Mesothelial cell of epicardium (in vitro differentiated cells): ENCODE results near the gene TTC14. TPM values are rescaled to one million over a fixed set of nuclear protein-coding genes. Genes with fewer than 3 reads are reported as not detected.
A peak's percentile ranks its signal among the peaks of the same experiment; 100 is the strongest.
"Not testable (repeated sequence)": the region's sequence is repeated elsewhere in the genome, so short reads cannot be mapped to it uniquely, and the experiment has no call there.

ENCODE experiments used
- DNase-seq, 2 experiments: peaks; one replicate each; pipeline ENCODE4 v3.0.0; 2021; ENCODE audit warnings: low spot score in 2 of 2; ENCODE audit not compliant: unreplicated experiment in 2 of 2
- H3K27ac Mint-ChIP-seq: 2 replicates; pipeline ENCODE4 v1.8.0; 2021; ENCODE audit warnings: mixed read lengths
- H3K27me3 Mint-ChIP-seq: 2 replicates; pipeline ENCODE4 v1.8.0; 2021; ENCODE audit warnings: low read depth, mixed read lengths
- H3K36me3 Mint-ChIP-seq: 2 replicates; pipeline ENCODE4 v1.8.0; 2021; ENCODE audit warnings: mixed read lengths
- H3K4me1 Mint-ChIP-seq: 2 replicates; pipeline ENCODE4 v1.8.0; 2021; ENCODE audit warnings: mixed read lengths
- H3K4me3 Mint-ChIP-seq: 2 replicates; pipeline ENCODE4 v1.8.0; 2021; ENCODE audit warnings: mild to moderate bottlenecking, moderate library complexity, mixed read lengths
- H3K9me3 Mint-ChIP-seq: 2 replicates; pipeline ENCODE4 v1.8.0; 2021; ENCODE audit warnings: mixed read lengths
- CTCF ChIP-seq: fragments of 200-600 bp; sonication (generic); IDR thresholded peaks from one replicate; pipeline ENCODE4 v1.5.0; 2021; ENCODE audit warnings: antibody characterized with exemption; ENCODE audit not compliant: unreplicated experiment
- total RNA-seq: library from RNA; stranded (reverse); gene quantifications from 3 replicates; pipeline ENCODE4 v1.2.1, GENCODE V29; 2021

The TTC14 gene
- total RNA-seq, 1 donor from 2014 or later, result 78.8 TPM

- DNase-seq, result no peak
- H3K36me3 Mint-ChIP-seq, result no peaks in the 10 kb centered on the region
- H3K27me3 Mint-ChIP-seq, result peaks cover 64% of the 10 kb centered on the region
- no peak overlapping the region for H3K27ac Mint-ChIP-seq
- H3K4me3 Mint-ChIP-seq, result no peak overlapping the region
- TF ChIP-seq CTCF, result no peak
- H3K9me3 Mint-ChIP-seq, result no peaks in the 10 kb centered on the region
- H3K4me1 Mint-ChIP-seq, result no peaks in the 10 kb centered on the region
Measured at GRCh38 chr3:180595559-180595935, 6.4 kb upstream of the TTC14 start.

GRCh38 chr3:180600473-180600872 lies 1.5 kb upstream of the TTC14 start:
- H3K4me1 Mint-ChIP-seq, result peaks cover 12% of the 10 kb centered on the region
- no peaks in the 10 kb centered on the region for H3K9me3 Mint-ChIP-seq
- no peak for DNase-seq
- H3K36me3 Mint-ChIP-seq, result peaks cover 5% of the 10 kb centered on the region
- H3K27me3 Mint-ChIP-seq, result peaks cover 49% of the 10 kb centered on the region
- H3K4me3 Mint-ChIP-seq, result peak overlapping the region; percentile 94
- no peak overlapping the region for H3K27ac Mint-ChIP-seq
- TF ChIP-seq CTCF, result no peak

- Mint-ChIP-seq H3K4me1 (peaks cover 9% of the 10 kb centered on the region), H3K4me3 (no peak overlapping the region), H3K27ac (no peak overlapping the region), H3K36me3 (peaks cover 38% of the 10 kb centered on the region), H3K9me3 (no peaks in the 10 kb centered on the region), H3K27me3 (no peaks in the 10 kb centered on the region)
- no peak for TF ChIP-seq CTCF
- no peak for DNase-seq
Measured at GRCh38 chr3:180611006-180611405, 9.0 kb downstream of the TTC14 start.

GRCh38 chr3:180612364-180612763 lies 10.4 kb downstream of the TTC14 start:
- no peaks in the 10 kb centered on the region for H3K27me3 Mint-ChIP-seq

GRCh38 chr3:180615954-180616353 lies 14.0 kb downstream of the TTC14 start:
- Mint-ChIP-seq H3K36me3 (peaks cover 20% of the 10 kb centered on the region), H3K27ac (no peak overlapping the region), H3K4me1 (no peaks in the 10 kb centered on the region), H3K27me3 (no peaks in the 10 kb centered on the region), H3K9me3 (no peaks in the 10 kb centered on the region), H3K4me3 (no peak overlapping the region)
- DNase-seq, result no peak
- no peak for TF ChIP-seq CTCF

More at GRCh38 chr3:180612364-180612763, 10.4 kb downstream of the TTC14 start:
- DNase-seq, result no peak
- no peaks in the 10 kb centered on the region for H3K9me3 Mint-ChIP-seq
- H3K27ac Mint-ChIP-seq, result no peak overlapping the region
- TF ChIP-seq CTCF, result no peak
- peaks cover 33% of the 10 kb centered on the region for H3K36me3 Mint-ChIP-seq
- no peak overlapping the region for H3K4me3 Mint-ChIP-seq
- peaks cover 9% of the 10 kb centered on the region for H3K4me1 Mint-ChIP-seq

GRCh38 chr3:180617049-180617448 lies 15.1 kb downstream of the TTC14 start:
- H3K4me3 Mint-ChIP-seq, result no peak overlapping the region
- no peak overlapping the region for H3K27ac Mint-ChIP-seq
- TF ChIP-seq CTCF, result no peak
- no peak for DNase-seq
- no peaks in the 10 kb centered on the region for H3K9me3 Mint-ChIP-seq
- no peaks in the 10 kb centered on the region for H3K4me1 Mint-ChIP-seq
- no peaks in the 10 kb centered on the region for H3K27me3 Mint-ChIP-seq
- peaks cover 14% of the 10 kb centered on the region for H3K36me3 Mint-ChIP-seq

- DNase-seq, H3K9me3 Mint-ChIP-seq, H3K36me3 Mint-ChIP-seq, H3K4me3 Mint-ChIP-seq, H3K27ac Mint-ChIP-seq, H3K4me1 Mint-ChIP-seq, H3K27me3 Mint-ChIP-seq: not testable (repeated sequence)
Measured at GRCh38 chr3:180618563-180618962, 16.6 kb downstream of the TTC14 start.
